D341Med (cell line): ENCODE data around the gene DRD4.
A peak's percentile ranks its signal among the peaks of the same experiment; 100 is the strongest.

Experiments used
- DNase-seq: peaks from one replicate; pipeline ENCODE4 v3.0.0; 2012; ENCODE audit warnings: low spot score

The DRD4 gene

DNA sequence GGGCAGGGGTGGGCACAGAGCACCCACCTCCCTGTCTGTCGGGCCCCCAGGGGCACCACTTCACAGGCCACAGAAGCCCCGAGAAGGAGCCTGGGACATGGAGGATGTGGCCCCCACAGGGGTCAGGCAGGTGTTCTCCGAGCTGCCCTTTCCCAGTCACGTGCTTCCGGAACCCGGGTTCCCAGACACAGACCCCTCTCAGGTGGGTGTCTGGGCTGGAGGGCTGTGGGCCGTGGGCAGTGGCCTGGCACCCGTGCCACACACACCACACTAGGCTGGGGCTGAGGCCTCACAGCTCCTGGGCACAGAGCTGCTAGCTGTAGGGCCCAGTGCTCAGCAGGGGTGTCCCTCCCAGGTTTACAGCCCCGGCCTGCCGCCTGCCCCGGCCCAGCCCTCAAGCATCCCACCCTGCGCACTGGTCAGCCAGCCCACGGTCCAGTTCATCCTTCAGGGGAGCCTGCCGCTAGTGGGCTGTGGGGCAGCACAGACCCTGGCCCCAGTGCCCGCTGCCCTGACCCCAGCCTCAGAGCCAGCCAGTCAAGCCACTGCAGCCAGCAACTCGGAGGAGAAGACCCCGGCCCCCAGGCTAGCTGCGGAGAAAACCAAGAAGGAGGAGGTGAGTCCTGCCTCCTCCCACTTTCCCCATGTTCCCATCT, 26.8 kb upstream of the DRD4 start:
- DNase-seq: no peak

DNA sequence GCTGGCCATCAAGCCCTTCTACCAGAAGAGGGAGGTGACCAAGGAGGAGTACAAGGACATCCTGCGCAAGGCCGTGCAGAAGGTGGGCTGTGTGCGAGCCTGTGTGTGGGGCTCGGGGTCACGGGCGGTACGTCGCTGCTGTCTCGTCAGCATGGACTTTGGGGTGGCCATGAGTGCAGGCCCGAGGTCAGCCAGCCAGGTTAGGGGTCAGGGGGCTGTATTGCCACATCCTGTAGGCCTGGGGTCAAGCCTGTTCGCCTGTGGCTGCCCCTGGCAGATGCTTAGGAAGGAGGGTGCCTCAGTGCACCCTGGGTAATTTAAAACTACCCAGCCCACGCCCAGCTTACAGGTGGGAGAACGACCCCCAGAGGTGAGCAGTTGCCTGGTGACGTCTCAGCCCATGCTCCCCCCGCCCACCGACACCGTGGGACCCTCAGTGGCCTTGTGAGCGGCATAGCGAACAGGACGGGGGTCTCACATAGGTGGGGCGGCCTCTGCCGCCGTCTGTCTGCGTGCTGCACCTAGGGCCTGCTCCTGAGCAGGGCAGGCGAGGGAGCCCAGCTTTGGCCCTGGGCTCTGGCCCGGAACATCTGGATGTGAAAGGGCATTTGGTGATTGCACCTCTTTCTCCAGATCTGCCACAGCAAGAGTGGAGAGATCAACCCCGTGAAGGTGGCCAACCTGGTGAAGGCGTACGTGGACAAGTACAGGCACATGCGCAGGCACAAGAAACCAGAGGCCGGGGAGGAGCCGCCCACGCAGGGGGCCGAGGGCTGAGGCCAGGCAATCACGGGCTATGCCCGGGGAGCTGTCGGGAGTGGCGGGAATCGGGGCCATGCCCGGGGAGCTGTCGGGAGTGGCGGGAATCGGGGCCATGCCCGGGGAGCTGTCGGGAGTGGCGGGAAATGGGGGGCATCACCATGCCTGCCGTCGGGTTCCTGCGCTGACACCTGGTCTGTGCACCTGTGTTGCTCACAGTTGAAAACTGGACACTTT, 25.8 kb upstream of the DRD4 start:
- no peak for DNase-seq

DNA sequence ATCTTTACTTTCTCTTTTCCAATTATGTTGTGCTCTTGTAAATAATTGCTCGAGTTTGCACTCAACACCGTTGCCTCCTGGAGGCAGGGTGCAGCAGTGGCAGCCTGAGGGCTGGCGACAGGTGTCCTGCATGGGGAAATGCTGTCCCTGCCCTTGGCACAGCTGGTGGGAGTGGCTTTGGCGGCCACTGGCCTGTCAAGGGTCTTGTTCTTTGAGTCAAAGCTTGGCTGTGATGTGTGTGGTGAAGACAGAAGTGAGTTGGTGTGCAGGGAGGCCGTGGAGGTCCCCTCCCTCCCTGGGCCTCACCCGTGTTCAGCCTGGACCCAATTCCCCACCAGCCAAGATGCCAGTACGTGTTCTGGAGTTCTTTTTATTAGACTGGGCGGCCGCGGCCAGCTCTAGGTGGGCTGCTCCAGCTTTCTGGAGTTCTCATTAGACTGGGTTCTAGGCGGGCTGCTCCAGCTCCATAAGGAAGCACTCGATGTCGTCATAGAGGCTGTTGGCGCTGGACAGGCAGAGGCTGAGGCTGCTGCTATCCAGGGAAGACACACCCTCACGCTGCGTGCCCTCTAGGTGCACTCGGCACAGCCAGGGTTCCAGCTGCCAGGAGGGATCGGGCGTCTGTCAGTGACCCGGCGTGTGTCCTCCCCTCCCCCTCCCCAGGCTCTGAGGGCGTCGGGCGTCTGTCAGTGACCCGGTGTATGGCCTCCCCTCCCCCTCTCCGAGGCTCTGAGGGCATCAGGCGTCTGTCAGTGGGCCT, 24.7 kb upstream of the DRD4 start:
- peak; percentile 76 for DNase-seq

DNA sequence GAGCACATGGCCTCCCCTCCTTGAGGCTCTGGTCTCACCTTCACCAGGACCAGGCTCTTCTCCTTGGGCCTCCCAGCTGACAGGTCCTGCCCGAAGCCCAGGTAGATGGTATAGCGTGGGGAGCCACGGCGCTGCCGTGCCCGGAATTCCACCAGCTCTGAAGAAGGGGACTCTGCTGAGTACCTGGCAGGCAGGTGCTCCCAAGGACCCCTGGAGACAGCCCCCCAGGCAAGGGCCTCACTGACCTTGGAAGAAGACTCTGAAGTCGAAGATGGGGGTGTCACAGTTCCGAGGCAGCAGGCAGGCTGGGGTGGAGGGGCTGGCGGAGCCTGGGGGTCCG, 24.1 kb upstream of the DRD4 start:
- DNase-seq: no peak

DNA sequence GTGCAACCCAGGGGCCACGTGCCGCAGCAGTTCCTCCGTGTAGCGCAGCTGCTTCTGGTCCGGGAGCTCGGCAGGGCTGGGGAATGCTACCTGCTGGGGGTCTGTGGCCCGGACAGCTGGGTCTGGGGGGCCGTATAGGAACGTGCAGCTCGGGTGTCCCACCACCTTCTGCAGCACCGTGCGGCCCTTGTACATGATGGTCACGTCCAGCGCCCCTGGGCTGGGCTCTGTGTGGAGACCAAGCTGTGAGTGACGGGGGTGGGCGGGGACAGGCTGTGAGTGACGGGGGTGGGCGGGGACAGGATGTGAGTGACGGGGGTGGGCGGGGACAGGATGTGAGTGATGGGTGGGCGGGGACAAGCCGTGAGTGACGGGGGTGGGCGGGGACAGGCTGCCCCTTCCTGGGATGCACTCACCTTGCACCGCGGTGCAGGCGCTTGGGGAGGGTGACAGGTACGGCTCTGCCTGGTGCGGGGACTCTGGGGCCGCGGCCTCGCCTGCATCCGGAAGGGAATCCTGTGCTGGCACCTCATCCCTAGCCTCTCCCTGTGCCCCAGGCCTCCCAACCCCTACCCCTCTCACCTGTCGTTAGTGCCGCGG, 23.6 kb upstream of the DRD4 start:
- peak; percentile 75 for DNase-seq

DNA sequence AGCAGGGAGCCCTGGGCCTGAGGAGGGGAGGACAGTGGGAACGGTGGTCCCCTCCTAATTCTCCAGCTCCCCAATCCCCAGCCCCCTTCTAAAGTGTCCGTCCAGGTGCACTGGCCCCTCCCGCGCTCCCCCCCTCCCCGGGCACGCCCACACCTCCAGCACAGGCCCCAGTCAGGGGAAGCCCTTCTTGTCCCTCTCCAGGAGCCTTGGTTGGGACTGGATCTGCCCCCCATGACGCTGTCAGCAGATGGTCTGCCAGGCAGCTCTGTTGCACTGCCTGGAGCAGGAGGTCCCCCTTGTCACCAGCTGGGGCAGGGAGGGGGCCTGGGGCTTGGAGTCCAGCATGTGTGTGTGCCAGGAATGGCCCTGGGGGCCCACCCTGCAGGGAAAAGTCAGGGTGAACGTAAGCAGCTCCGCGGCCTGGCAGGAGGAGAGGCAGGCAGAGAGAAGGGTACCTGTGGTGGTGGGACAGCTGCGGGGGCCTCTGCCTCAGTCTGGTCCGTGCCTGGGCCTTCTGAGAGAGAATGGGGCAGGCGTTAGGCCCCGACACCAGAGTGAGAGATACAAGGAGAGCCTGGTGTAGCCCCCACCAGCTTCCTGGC, 22.9 kb upstream of the DRD4 start:
- DNase-seq: no peak

DNA sequence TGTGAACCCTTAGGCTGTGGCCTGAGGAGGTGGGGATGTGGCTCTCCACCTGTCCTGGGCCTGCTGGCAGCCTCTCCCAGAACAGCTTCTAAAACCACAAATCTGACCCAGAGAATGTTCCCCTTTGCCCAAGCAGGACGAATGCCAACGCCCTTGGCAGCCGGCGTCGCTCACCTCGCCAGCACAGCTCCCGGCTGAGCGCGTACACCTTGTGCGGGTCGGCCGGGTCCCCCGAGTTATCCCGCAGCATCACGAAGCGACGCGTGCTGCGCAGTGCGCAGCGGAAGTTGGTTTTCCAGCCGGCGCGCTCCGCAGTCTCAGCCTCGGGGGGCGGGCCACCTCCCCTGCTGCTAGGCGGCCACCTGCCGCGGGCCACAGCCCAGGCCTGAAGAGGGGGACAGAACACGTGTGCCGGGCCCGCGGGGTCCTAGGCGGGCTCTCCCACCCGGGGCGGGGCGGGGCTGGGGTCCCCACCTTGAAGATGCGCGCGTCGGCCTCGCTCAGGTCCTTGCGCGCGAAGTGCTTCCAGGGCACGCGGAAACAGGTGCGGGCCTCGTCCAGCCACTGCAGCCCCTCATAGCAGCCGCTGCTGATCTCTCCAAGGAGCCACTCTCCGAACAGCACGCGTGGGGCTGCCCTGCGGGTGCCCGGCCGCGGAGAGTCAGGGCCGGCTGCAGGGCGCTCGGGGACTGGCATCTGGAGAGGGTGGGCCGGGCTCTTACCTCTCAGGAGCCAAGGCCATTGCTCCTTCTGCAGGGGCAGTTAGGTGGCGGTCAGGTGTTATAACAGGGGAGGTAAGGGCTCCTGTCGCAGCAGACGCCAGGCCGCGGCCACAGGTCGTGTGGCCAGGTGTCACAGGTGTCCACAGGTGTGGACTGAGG, 22.2 kb upstream of the DRD4 start:
- DNase-seq: no peak

DNA sequence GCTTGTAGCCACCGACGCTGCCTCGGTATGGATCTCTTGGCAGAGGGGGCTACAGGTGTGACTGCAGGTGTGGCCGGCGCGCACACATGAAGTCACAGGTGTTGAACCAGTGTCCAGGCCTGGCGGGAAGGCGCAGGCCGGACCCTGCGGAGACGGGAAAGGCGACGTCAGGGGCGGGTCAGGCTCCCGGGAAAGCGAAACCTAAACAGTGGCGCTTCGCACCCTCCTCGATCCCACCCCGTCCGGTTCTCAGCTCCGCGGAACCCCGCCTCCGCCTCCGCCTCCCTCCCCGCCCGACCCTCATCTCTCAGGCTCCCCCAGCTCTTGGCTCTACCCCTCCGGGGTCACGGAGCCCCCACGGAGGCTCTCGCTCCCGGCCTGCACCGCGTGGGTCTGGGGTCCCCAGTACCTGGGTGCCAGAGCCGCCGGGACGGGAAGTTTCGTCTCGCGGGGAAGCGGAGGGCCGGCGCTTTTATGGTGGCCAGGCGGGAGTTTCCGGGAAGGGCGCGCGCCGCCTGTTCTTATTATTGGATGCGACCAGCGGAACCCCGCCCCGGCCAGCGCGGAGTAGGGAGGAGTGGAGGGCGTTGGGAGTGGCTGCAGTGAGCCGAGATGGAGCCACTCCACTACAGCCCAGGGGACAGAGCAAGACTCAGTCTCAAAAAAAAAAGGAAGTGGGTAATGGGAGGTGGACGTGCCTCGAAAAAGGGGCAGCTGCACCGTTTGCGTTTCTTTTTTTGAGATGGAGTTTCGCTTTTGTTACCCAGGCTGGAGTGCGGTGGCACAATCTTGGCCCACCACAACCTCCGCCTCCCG, 21.4 kb upstream of the DRD4 start, which contains the start of gene IRF7:
Gene IRF7, minus strand, starts transcription at position 447 of the 816 bp plus-strand sequence. CDS start 586 bp downstream, outside the sequence.
- DNase-seq: peak; percentile 92

DNA sequence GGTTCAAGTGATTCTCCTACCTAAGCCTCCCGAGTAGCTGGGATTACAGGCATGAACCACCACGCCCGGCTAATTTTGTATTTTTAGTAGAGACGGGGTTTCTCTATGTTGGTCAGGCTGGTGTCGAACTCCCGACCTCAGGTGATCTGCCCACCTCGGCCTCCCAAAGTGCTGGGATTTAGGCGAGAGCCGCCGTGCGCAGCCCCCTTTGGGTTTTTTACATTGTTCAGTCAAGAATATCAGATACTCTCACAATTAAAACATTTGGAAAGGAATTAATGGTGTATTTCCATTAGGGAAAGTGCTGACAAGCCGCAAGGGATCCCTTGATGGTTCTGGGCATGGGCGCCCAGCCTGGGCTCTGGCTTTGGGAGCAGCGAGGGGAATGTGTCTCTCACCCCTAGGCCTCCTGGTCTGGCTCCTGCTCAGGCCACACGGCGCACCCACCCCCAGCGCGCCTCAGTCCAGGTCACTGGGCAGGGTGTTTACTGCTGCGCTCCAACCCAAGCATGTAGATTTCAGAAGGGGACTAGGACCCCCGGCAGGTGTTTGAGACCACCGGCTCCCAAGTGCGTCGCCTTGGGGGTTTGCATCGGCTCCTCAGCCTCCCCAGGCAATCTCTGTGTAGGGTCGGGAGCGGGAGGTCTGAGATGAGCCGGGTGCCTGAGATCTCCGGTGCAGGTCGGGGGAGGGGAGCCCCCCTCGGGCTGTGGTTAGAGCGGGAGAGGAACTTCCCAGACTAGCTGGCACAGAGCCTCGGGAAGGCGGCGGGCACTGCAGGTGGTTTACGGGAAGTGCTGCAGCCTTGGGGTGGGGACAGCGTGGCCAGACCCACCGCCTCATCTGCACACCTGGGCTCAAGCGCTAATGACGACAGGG, 20.5 kb upstream of the DRD4 start:
- no peak for DNase-seq

DNA sequence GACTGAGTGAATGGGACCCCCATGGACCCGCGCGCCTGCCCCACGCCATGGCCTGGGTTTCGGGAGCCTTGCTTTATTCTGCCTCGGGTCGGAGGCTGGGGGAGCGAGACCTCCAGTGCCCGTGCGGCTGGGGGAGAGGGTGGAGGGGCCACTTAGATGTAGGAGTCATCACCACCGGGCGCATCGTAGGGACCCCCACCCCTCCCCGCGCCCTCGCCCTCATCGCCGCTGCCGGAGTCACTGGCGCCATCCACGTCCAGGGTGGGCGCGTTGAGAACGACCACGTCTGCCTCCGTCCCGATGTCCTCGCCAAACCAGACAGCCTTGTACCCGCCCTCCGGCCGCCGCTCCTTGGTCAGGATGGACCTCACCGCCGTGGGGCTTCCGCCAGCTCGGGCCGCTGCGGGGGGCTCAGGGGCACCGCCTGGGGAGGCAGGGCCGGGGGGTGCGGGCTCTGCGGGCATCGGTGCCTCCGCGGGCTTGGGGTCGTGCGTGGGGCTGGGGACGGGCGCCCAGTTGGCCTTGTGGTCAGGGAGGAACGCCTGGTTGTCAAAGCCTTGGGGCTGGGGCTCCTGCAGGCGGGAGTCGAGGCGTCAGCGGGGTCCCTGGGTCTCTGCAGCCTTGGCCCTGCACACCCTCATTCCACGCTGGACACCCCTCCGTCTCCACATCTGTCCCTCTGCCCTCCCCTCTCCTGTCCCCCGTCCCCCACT, 19.7 kb upstream of the DRD4 start:
- DNase-seq: no peak

DNA sequence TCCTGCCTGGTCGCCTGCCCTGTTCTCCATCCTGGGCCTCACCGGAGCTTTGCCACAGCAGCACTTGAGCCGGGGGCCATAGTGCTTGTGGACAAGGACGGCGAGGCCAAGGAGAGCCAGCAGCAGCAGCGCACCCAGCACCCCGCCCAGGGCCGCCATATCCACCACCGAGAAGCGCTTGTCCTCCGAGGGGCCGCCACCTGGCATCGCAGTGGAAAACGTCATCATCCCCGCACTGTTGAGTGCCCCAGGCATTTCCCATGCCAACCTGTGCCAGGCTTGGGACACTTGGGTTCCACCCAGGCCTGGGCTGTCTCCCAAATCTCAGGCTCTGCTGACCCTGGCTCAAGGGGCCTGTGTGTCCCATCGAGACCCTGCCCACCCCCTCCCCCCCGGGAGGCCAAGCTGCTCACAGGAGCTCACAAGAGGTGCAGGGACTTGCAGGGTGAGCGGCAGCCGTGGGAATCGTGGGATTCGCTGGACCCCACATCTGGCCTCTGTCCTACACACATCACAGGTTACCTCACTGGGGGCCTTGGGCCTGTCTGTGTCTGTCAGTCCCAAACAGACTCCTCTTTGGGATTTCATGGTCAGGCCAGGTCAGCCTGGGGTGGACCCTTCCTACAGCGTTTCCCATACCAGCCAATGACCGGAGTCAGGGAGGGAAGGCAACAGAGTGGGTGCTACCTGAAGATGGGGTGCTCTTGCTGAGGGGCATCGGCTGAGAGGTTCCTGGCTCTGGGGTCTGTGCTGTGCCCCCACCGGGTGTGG, 19.0 kb upstream of the DRD4 start:
- no peak for DNase-seq

DNA sequence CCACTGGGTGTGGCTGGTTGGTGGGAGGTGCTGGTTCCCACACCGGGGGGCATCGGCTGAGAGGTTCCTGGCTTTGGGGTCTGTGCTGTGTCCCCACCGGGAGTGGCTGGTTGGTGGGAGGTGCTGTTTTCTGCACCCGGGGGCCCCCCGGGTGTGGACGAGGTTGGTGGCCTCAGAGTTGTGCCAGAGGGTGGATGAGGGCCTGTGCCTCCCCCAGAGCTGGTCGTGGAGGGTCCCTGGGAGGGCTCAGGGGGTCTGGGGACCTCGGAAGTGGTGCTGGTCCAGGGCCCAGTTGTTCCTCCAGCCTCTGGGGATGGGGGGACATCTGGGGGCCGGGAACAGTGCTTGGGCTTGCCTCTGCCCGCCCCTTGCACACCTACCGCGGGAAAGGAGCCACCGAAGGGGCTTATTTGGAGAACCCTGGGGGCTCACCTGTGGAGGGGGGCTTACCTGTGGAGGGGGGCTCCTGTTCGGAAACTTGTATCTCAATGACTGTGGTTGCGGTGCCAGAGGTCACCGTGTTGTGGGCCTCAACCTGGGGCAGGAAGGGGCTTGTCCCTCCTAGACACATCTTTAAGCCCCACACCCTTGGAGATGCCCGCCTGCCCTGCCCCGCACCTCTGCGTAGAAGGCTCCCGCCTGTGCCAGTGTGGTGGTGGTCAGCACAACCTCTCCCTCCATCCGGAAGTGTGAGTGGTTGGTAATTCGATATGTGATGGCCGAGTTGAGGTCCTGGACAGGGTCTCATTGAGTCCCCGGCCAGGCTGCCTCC, 18.0 kb upstream of the DRD4 start:
- DNase-seq: no peak

DNA sequence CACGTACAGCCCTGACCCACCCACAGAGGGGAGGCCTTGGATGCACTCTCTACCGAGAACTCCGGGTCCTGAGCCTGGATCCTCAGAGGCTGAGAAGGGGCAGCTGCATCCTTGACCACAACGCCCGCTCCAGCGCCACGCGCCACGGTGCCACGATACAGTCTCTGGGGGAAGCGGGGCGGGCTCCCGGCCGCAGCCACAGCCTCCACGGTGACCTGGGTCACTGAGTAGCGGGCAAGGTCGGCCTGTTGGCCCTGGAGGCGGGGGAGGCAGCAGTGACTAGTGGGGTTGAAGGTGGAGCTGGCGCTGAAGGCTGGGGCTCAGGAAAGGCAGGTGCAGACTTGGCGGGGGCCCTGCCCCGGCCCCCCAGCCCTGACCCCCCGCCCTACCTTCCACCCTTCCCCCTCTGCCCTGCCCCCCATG, 17.4 kb upstream of the DRD4 start:
- no peak for DNase-seq

DNA sequence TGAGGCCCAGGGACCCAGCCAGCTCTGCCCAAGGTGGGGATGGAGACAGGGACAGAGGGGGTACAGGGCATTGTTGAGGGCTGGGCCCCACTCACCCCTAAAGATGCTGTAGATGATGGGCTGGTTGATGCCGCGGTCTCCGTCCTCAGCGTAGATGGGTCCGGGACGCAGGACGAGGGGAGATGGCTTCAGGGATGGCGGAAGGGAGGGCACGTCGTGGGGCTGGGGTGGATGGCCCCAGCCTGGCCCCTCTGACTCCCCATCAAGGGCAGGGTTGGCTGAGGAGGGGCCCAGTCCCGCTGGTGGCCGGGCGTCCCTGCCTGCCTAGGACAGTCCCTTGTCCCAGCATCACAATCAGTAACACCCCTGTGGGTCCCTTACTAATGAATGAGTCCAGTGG, 16.9 kb upstream of the DRD4 start:
- no peak for DNase-seq

DNA sequence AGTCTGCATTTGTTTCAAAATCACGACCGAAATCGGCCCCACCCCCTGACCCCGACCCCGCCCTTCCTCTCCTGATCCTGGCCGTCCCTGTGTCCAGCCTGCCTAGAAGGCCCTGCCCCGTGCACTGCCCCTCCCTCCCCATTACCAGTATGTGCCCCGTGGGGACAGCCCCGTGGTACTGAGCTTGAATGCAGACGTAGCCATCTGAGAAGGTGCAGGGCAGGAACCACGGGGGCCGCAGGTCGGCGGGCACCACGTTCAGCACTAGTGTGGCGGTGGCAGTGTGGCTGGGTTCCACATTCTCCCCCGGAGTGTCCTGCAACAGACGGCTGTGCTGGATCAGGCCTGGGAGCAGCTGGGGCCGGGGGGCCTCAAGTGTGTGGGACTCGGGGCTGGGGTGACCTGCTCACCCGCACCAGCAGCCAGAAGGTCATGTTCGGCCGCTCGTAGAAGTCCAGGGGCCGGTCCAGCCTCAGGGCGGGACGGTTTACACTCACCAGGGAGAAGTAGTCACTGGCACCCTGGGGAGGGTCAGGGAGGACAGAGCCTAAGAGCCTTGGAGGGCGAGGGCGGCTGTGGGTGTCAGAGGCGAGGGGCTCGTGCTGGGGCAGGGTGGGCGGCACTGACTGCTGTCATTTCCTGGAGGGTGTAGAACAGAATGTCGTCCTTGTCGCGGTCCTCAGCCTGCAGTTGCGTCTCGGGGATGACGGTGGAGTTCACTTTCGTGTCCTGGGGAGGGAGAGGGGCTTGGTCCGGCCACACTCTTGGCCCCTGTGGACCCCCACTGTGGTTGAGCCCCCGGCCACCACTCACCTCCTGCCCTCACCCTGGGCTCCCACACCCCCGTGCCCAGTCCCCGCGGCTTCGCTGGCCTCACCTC, 15.9 kb upstream of the DRD4 start:
- no peak for DNase-seq

DNA sequence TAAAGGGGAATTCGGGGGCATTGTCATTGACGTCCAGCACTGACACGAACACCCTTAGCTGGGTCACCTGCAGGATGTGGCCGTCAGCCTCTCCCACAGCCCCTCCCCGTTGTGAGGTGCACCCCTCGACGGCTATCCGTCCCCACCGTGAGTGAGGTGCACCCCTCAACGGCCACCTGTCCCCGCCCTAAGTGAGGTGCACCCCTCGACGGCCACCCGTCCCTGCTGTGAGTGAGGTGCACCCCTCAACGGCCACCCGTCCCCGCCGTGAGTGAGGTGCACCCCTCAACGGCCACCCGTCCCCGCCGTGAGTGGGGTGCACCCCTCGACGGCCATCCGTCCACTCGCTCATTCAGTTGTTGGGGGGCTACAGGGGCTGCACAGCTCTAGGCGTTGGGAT, 15.2 kb upstream of the DRD4 start:
- DNase-seq: no peak
